SU-DHL-6 (cell line): Measurements from ENCODE around the gene CGB1.
"Not testable (repeated sequence)": the region's sequence is repeated elsewhere in the genome, so short reads cannot be mapped to it uniquely, and the experiment has no call there.

Experiments used
- EZH2phosphoT487 ChIP-seq: fragments of 200-600 bp; sonication (generic), shearing (Covaris generic); conservative IDR thresholded peaks from 2 replicates; pipeline ENCODE4 v1.6.1; 2018; ENCODE audit warnings: mild to moderate bottlenecking, antibody characterized with exemption, low read length, moderate library complexity, mixed read lengths
- TF ChIP-seq, protein P1 (sequence below): fragments of 200-600 bp; sonication (generic); IDR thresholded peaks from one replicate; pipeline ENCODE4 v1.5.1; 2017; ENCODE audit warnings: antibody characterized with exemption, mild to moderate bottlenecking, low read length, moderate library complexity; ENCODE audit not compliant: insufficient read depth, poor library complexity, severe bottlenecking

DNA sequence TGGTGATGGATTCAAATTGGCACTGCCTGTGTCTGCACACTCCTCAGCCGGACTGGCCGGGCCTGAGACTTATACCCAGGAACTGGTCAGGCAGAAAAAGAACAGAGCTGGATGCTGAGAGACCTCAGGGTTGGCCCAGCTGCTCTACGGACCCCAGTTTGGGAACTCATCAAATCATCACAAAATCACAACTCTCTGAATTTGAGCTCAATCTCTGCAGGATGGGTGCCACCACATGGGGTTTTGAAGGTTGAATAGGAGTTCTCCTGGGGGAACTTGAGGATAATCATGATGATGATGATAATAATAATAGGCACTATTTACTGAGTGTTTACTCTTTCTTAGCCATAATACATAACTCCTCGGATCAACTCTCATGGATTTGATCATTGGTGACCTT is 6.0 kb upstream of the CGB1 start:
- TF ChIP-seq, protein P1, sequence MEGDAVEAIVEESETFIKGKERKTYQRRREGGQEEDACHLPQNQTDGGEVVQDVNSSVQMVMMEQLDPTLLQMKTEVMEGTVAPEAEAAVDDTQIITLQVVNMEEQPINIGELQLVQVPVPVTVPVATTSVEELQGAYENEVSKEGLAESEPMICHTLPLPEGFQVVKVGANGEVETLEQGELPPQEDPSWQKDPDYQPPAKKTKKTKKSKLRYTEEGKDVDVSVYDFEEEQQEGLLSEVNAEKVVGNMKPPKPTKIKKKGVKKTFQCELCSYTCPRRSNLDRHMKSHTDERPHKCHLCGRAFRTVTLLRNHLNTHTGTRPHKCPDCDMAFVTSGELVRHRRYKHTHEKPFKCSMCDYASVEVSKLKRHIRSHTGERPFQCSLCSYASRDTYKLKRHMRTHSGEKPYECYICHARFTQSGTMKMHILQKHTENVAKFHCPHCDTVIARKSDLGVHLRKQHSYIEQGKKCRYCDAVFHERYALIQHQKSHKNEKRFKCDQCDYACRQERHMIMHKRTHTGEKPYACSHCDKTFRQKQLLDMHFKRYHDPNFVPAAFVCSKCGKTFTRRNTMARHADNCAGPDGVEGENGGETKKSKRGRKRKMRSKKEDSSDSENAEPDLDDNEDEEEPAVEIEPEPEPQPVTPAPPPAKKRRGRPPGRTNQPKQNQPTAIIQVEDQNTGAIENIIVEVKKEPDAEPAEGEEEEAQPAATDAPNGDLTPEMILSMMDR: not testable (repeated sequence)
- not testable (repeated sequence) for TF ChIP-seq EZH2phosphoT487
